Measurements from ENCODE around the gene ZSCAN1. TPM values are rescaled to one million over a fixed set of nuclear protein-coding genes. Genes with fewer than 3 reads are reported as not detected.

The ZSCAN1 gene
- total RNA-seq, 1 experiment from 2014 or later, result 1.3 TPM

- Mint-ChIP-seq H3K36me3 (peaks cover 14% of the 10 kb centered on the region), H3K27ac (no peak overlapping the region), H3K4me1 (peaks cover 25% of the 10 kb centered on the region), H3K4me3 (no peak overlapping the region), H3K9me3 (peaks cover 19% of the 10 kb centered on the region), H3K27me3 (ENCODE audit: low read depth) (peaks cover 52% of the 10 kb centered on the region)
- TF ChIP-seq FOXJ3 (CRISPR knock-in tag; IDR thresholded peaks at IDR 0.05; ENCODE audit: borderline replicate concordance), result no peak
- no peak for TF ChIP-seq CDX4 (CRISPR knock-in tag; IDR thresholded peaks at IDR 0.05; ENCODE audit: borderline replicate concordance)
- no peak for TF ChIP-seq ATF6 (CRISPR knock-in tag; IDR thresholded peaks at IDR 0.05)
- TF ChIP-seq ELF4 (CRISPR knock-in tag; IDR thresholded peaks at IDR 0.05; ENCODE audit: low read depth), result no peak
- TF ChIP-seq ESRRA (CRISPR knock-in tag; IDR thresholded peaks at IDR 0.05; ENCODE audit: borderline replicate concordance), result no peak
- no peak for TF ChIP-seq ZNF671 (CRISPR knock-in tag; IDR thresholded peaks at IDR 0.05)
- no peak for TF ChIP-seq PRDM15 (CRISPR knock-in tag; IDR thresholded peaks at IDR 0.05)
- TF ChIP-seq TEAD1 (CRISPR knock-in tag; IDR thresholded peaks at IDR 0.05), result no peak
- TF ChIP-seq GRHL2 (CRISPR knock-in tag; IDR thresholded peaks at IDR 0.05; ENCODE audit: insufficient replicate concordance, severe bottlenecking), result no peak
- no peak for TF ChIP-seq FOXK1 (CRISPR knock-in tag; IDR thresholded peaks at IDR 0.05)
- TF ChIP-seq, protein P1, sequence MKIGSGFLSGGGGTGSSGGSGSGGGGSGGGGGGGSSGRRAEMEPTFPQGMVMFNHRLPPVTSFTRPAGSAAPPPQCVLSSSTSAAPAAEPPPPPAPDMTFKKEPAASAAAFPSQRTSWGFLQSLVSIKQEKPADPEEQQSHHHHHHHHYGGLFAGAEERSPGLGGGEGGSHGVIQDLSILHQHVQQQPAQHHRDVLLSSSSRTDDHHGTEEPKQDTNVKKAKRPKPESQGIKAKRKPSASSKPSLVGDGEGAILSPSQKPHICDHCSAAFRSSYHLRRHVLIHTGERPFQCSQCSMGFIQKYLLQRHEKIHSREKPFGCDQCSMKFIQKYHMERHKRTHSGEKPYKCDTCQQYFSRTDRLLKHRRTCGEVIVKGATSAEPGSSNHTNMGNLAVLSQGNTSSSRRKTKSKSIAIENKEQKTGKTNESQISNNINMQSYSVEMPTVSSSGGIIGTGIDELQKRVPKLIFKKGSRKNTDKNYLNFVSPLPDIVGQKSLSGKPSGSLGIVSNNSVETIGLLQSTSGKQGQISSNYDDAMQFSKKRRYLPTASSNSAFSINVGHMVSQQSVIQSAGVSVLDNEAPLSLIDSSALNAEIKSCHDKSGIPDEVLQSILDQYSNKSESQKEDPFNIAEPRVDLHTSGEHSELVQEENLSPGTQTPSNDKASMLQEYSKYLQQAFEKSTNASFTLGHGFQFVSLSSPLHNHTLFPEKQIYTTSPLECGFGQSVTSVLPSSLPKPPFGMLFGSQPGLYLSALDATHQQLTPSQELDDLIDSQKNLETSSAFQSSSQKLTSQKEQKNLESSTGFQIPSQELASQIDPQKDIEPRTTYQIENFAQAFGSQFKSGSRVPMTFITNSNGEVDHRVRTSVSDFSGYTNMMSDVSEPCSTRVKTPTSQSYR (CRISPR knock-in tag; IDR thresholded peaks at IDR 0.05), result no peak
- no peak for TF ChIP-seq NFATC4 (CRISPR knock-in tag; IDR thresholded peaks at IDR 0.05)
- ChIA-PET CTCF (no interaction called here), POLR2A (interaction anchor here (0.6 kb wide), 1 partner anchor 19 kb away, joined by 3 read pairs; no protein-coding TSS in a partner anchor)
- no peak for ATAC-seq
- no peak for DNase-seq (ENCODE audit: low spot score)
These were observed 7.1 kb downstream of the ZSCAN1 start for GRCh38 chr19:58040751-58041525.

GRCh38 chr19:58042495-58043340, 8.9 kb downstream of the ZSCAN1 start:
- POLR2A ChIA-PET, result interaction anchor here (0.5 to 1.4 kb wide), 3 partner anchors 8 to 299 kb away, joined by 3 to 4 read pairs (median 3); no protein-coding TSS in a partner anchor
- H3K27ac Mint-ChIP-seq, result no peak overlapping the region
- peaks cover 25% of the 10 kb centered on the region for H3K9me3 Mint-ChIP-seq
- peaks cover 18% of the 10 kb centered on the region for H3K36me3 Mint-ChIP-seq
- CTCF ChIA-PET, result interaction anchor here (0.7 to 5.9 kb wide), 18 partner anchors 8 to 274 kb away, joined by 3 to 48 read pairs (median 4); partner anchors contain the start of genes ZNF135, ZNF329, ZNF606 and ZSCAN18
- H3K4me1 Mint-ChIP-seq, result peaks cover 16% of the 10 kb centered on the region
- peak; percentile 92 for ATAC-seq
- H3K27me3 Mint-ChIP-seq (ENCODE audit: low read depth), result peaks cover 64% of the 10 kb centered on the region
- H3K4me3 Mint-ChIP-seq, result peak overlapping the region; percentile 45
- peak; percentile 94 for DNase-seq (ENCODE audit: low spot score)
- TF ChIP-seq ELF4 (CRISPR knock-in tag; IDR thresholded peaks at IDR 0.05; ENCODE audit: low read depth) (no peak), ZNF532 (CRISPR knock-in tag; IDR thresholded peaks at IDR 0.05; ENCODE audit: borderline replicate concordance) (no peak), JAZF1 (CRISPR knock-in tag; IDR thresholded peaks at IDR 0.05) (no peak), ZNF232 (CRISPR knock-in tag; IDR thresholded peaks at IDR 0.05) (no peak), ERG (CRISPR knock-in tag; IDR thresholded peaks at IDR 0.05) (no peak)
